SK-N-SH (cell line): ENCODE measurements around the gene GPR160. TPM values are rescaled to one million over a fixed set of nuclear protein-coding genes. Genes with fewer than 3 reads are reported as not detected.
"Not testable (repeated sequence)": the region's sequence is repeated elsewhere in the genome, so short reads cannot be mapped to it uniquely, and the experiment has no call there.

Source experiments
- CTCF ChIA-PET: fragments of 300-600, 350-600 bp; formaldehyde crosslinking; extraction: SDS; loops from one replicate; lab custom pipeline; 2021; lab: Yijun Ruan, JAX
- POLR2A ChIA-PET: fragments of 350-600 bp; sonication (Branson Sonifier 250); formaldehyde crosslinking; extraction: SDS; loops from one replicate; lab custom pipeline; 2020; ENCODE audit warnings: antibody characterized with exemption, inconsistent platforms; lab: Yijun Ruan, JAX
- DNase-seq: peaks from one replicate; pipeline ENCODE4 v3.0.0; 2012
- H2AFZ ChIP-seq: fragments of 200-600 bp; sonication (generic); 2 replicates; pipeline ENCODE4 v1.8.1; 2016; ENCODE audit warnings: antibody characterized with exemption, mild to moderate bottlenecking, low read depth
- H3F3A ChIP-seq: fragments of 200-600 bp; sonication (generic); replicated peaks from 2 replicates; pipeline ENCODE3; 2016; ENCODE audit warnings: antibody characterized with exemption, mild to moderate bottlenecking; ENCODE audit not compliant: insufficient read depth
- H3K27ac ChIP-seq, 2 experiments: fragments of 200-500 bp in 1 of 2; fragments of 200-600 bp in 1 of 2; sonication (Bioruptor generic) in 1 of 2; sonication (generic), shearing (Covaris generic) in 1 of 2; 2 replicates each; pipeline versions ENCODE4 v1.5.1 to v1.6.1; 2014 to 2016; ENCODE audit warnings: low read depth in 2 of 2, inconsistent platforms in 1 of 2, low read length in 1 of 2, mild to moderate bottlenecking in 1 of 2, mixed read lengths in 1 of 2
- H3K27me3 ChIP-seq: fragments of 200-600 bp; sonication (generic), shearing (Covaris generic); 2 replicates; pipeline ENCODE4 v1.6.1; 2016; ENCODE audit warnings: mixed run types; ENCODE audit not compliant: insufficient read depth
- H3K36me3 ChIP-seq, 2 experiments: fragments of 200-500 bp in 1 of 2; fragments of 200-600 bp in 1 of 2; sonication (Bioruptor generic) in 1 of 2; sonication (generic) in 1 of 2; replicated peaks in 1 of 2; 2 replicates each; pipeline versions ENCODE3 to v1.5.1; 2014 to 2016; ENCODE audit warnings: low read length in 1 of 2, mild to moderate bottlenecking in 1 of 2; ENCODE audit not compliant: insufficient read depth in 2 of 2, control insufficient read depth in 1 of 2
- H3K4me1 ChIP-seq, 2 experiments: fragments of 200-500 bp in 1 of 2; fragments of 200-600 bp in 1 of 2; sonication (Bioruptor generic) in 1 of 2; sonication (generic), shearing (Covaris generic) in 1 of 2; 2 replicates each; pipeline versions ENCODE4 v1.5.1 to v1.6.1; 2014 to 2016; ENCODE audit warnings: low read depth in 1 of 2, low read length in 1 of 2, mixed run types in 1 of 2; ENCODE audit not compliant: insufficient read depth in 2 of 2, control insufficient read depth in 1 of 2
- H3K4me2 ChIP-seq: fragments of 200-600 bp; sonication (generic), shearing (Covaris generic); 2 replicates; pipeline ENCODE4 v1.6.1; 2017; ENCODE audit warnings: mixed run types
- H3K4me3 ChIP-seq, 2 experiments: fragments of 200-500 bp in 1 of 2; fragments of 200-600 bp in 1 of 2; sonication (Bioruptor generic) in 1 of 2; sonication (generic), shearing (Covaris generic) in 1 of 2; 2 replicates each; pipeline versions ENCODE4 v1.5.1 to v1.8.1; 2014 to 2016; ENCODE audit warnings: low read depth in 2 of 2, inconsistent platforms in 1 of 2, low read length in 1 of 2, mild to moderate bottlenecking in 1 of 2, mixed read lengths in 1 of 2, moderate library complexity in 1 of 2
- H3K79me2 ChIP-seq: fragments of 200-600 bp; sonication (generic); 2 replicates; pipeline ENCODE4 v1.8.1; 2017; ENCODE audit warnings: mild to moderate bottlenecking; ENCODE audit not compliant: insufficient read depth
- H3K9ac ChIP-seq: fragments of 200-600 bp; sonication (generic); 2 replicates; pipeline ENCODE4 v1.6.1; 2017; ENCODE audit warnings: mixed run types
- H3K9me2 ChIP-seq: fragments of 200-600 bp; sonication (generic); 2 replicates; pipeline ENCODE4 v1.6.1; 2017; ENCODE audit warnings: mixed run types
- H3K9me3 ChIP-seq: fragments of 200-600 bp; sonication (generic); 2 replicates; pipeline ENCODE4 v1.6.1; 2017; ENCODE audit warnings: mixed run types, mild to moderate bottlenecking, moderate library complexity
- H4K20me1 ChIP-seq: fragments of 200-600 bp; sonication (generic); 2 replicates; pipeline ENCODE4 v1.6.1; 2017; ENCODE audit warnings: mild to moderate bottlenecking, mixed run types; ENCODE audit not compliant: insufficient read depth
- ELF1 ChIP-seq: IDR thresholded peaks from 2 replicates; pipeline ENCODE4 v1.4.0; 2012
- EP300 ChIP-seq, 2 experiments: IDR thresholded peaks; 2 replicates each; pipeline versions ENCODE4 v1.4.0 to v1.6.1; 2012; ENCODE audit warnings: borderline replicate concordance in 1 of 2, low read depth in 1 of 2, low read length in 1 of 2
- FOSL2 ChIP-seq: IDR thresholded peaks from 2 replicates; pipeline ENCODE4 v1.4.0; 2012; ENCODE audit warnings: low read depth, mild to moderate bottlenecking, moderate library complexity, borderline replicate concordance
- FOXJ3 ChIP-seq: sonication (generic); formaldehyde crosslinking; IDR thresholded peaks from 2 replicates; pipeline ENCODE4 v1.5.1; 2020; ENCODE audit warnings: mild to moderate bottlenecking, missing genetic modification reagents
- GABPA ChIP-seq: IDR thresholded peaks from 2 replicates; pipeline ENCODE4 v1.4.0; 2012; ENCODE audit warnings: low read depth, mild to moderate bottlenecking
- IRF3 ChIP-seq: fragments of 150-350 bp; IDR thresholded peaks from 2 replicates; pipeline ENCODE4 v1.6.1; 2016; ENCODE audit warnings: mild to moderate bottlenecking, low read depth, low read length
- MAX ChIP-seq: IDR thresholded peaks from 2 replicates; pipeline ENCODE4 v1.4.0; 2012; ENCODE audit warnings: low read depth
- MEF2A ChIP-seq: IDR thresholded peaks from 2 replicates; pipeline ENCODE4 v1.4.0; 2012; ENCODE audit warnings: low read depth, borderline replicate concordance
- NRF1 ChIP-seq: IDR thresholded peaks from 2 replicates; pipeline ENCODE4 v1.6.1; 2012; ENCODE audit warnings: low read depth, mild to moderate bottlenecking, low read length
- PBX3 ChIP-seq: IDR thresholded peaks from 2 replicates; pipeline ENCODE4; 2012
- RCOR1 ChIP-seq: fragments of 150-350 bp; IDR thresholded peaks from 2 replicates; pipeline ENCODE4 v1.6.1; 2017; ENCODE audit warnings: antibody characterized with exemption, low read length
- RFX5 ChIP-seq: IDR thresholded peaks from 2 replicates; pipeline ENCODE4 v1.6.1; 2012; ENCODE audit warnings: mild to moderate bottlenecking, improper control_type of control experiment, low read length
- RXRA ChIP-seq: IDR thresholded peaks from 2 replicates; pipeline ENCODE4 v1.4.0; 2012; ENCODE audit warnings: low read depth, mild to moderate bottlenecking, borderline replicate concordance
- SIN3A ChIP-seq: IDR thresholded peaks from 2 replicates; pipeline ENCODE4 v1.6.1; 2012; ENCODE audit warnings: low read depth, mild to moderate bottlenecking, low read length, moderate library complexity, borderline replicate concordance
- TAF1 ChIP-seq: IDR thresholded peaks from 2 replicates; pipeline ENCODE4 v1.6.1; 2012; ENCODE audit warnings: low read depth, mild to moderate bottlenecking, low read length, moderate library complexity, borderline replicate concordance
- TCF12 ChIP-seq: IDR thresholded peaks from 2 replicates; pipeline ENCODE4 v1.4.0; 2012
- TEAD4 ChIP-seq: IDR thresholded peaks from 2 replicates; pipeline ENCODE4 v1.4.0; 2012; ENCODE audit warnings: mild to moderate bottlenecking, borderline replicate concordance; ENCODE audit not compliant: insufficient read depth
- USF1 ChIP-seq: IDR thresholded peaks from 2 replicates; pipeline ENCODE4 v1.4.0; 2012; ENCODE audit warnings: low read depth, borderline replicate concordance
- USF2 ChIP-seq: fragments of 150-350 bp; IDR thresholded peaks from 2 replicates; pipeline ENCODE4 v1.6.1; 2017; ENCODE audit warnings: antibody characterized with exemption, low read length, low read depth, borderline replicate concordance
- WGBS: methylation state at CpG from one replicate; pipeline ENCODE4 v1.1.6; 2017; ENCODE audit warnings: low lambda C conversion rate; 5-methylcytosine and 5-hydroxymethylcytosine counted together
- polyA plus RNA-seq, 3 experiments: library from polyadenylated mRNA; depleted of rRNA; stranded (reverse); fragments of >200 nt; gene quantifications; 2 replicates each; pipeline ENCODE4 v1.2.3, GENCODE V29; 2012

GPR160 gene
- polyA plus RNA-seq, 1 of the 3 experiments (the other 2 are of a cell fraction): 0.31 TPM

GRCh38 chr3:170109579-170110293, 71.9 kb downstream of the GPR160 start (continued):
- no peak for TF ChIP-seq MAX
- TF ChIP-seq IRF3: no peak
- TF ChIP-seq NRF1: no peak
- TF ChIP-seq FOXJ3 (CRISPR knock-in tag): no peak
- no peak for TF ChIP-seq EP300 (IDR thresholded peaks at IDR 0.05; ENCODE audit: borderline replicate concordance in 1 of 2, low read depth in 1 of 2, low read length in 1 of 2)
- TF ChIP-seq MEF2A: no peak
- no peak for TF ChIP-seq TEAD4
- no peak for TF ChIP-seq TCF12
- TF ChIP-seq PBX3: no peak
- no peak for TF ChIP-seq SIN3A
- no peak for TF ChIP-seq FOSL2
- TF ChIP-seq RFX5: no peak
- no peak for TF ChIP-seq GABPA
- TF ChIP-seq RXRA: no peak
- no peak for TF ChIP-seq TAF1
- no peak for TF ChIP-seq USF1

GRCh38 chr3:170111147-170111771, 73.5 kb downstream of the GPR160 start:
- Histone ChIP-seq H3K36me3 (peaks cover 59 to 78% of the 10 kb centered on the region in 2 experiments), H3K9me2 (no peaks in the 10 kb centered on the region), H3K27ac (no peak overlapping the region)
- CTCF ChIA-PET: interaction anchor here (1.0 kb wide), 1 partner anchor 13 kb away, joined by 4 read pairs; no protein-coding TSS in a partner anchor
- TF ChIP-seq RCOR1 (no peak), USF2 (no peak), ELF1 (no peak)
- TF ChIP-seq, all 33 proteins: peak for 0
- H3F3A ChIP-seq: peaks cover 16% of the 10 kb centered on the region
- H3K4me1 ChIP-seq: peaks cover 0 to 10% of the 10 kb centered on the region in 2 experiments; a peak in 1 of 4 replicates
- no peaks in the 10 kb centered on the region for H4K20me1 ChIP-seq
- no peak overlapping the region for H3K4me3 ChIP-seq
- H3K27me3 ChIP-seq: no peaks in the 10 kb centered on the region
- 92% methylated on average over 9 of the region's 9 CpGs for WGBS
- no peaks in the 10 kb centered on the region for H3K9me3 ChIP-seq
- H3K79me2 ChIP-seq: no peaks in the 10 kb centered on the region
- H3K9ac ChIP-seq: no peak overlapping the region
- DNase-seq: no peak
- POLR2A ChIA-PET: no interaction called here
- H2AFZ ChIP-seq: no peak overlapping the region
- no peak overlapping the region for H3K4me2 ChIP-seq

- POLR2A ChIA-PET, H3K4me2 ChIP-seq: not testable (repeated sequence)
Observed at GRCh38 chr3:170114165-170114564, 76.4 kb downstream of the GPR160 start.

More at GRCh38 chr3:170114165-170114564, 76.4 kb downstream of the GPR160 start:
- 96% methylated on average over 8 of the region's 8 CpGs for WGBS
- Histone ChIP-seq H3K36me3 (peaks cover 47 to 87% of the 10 kb centered on the region in 2 experiments), H3K4me1 (peaks cover 0 to 10% of the 10 kb centered on the region in 2 experiments; a peak in 1 of 4 replicates)
- not testable (repeated sequence) for H3K27me3 ChIP-seq, H3K9ac ChIP-seq, H3K9me2 ChIP-seq, DNase-seq, H3K79me2 ChIP-seq, H3K4me3 ChIP-seq, H4K20me1 ChIP-seq, H3K9me3 ChIP-seq, H3K27ac ChIP-seq, H2AFZ ChIP-seq, H3F3A ChIP-seq
- CTCF ChIA-PET: interaction anchor here (1.1 kb wide), 1 partner anchor 698 kb away, joined by 3 read pairs; no protein-coding TSS in a partner anchor
